Lung (tissue), 12 donors: ENCODE data around the gene DLG1. TPM values are rescaled to one million over a fixed set of nuclear protein-coding genes. Genes with fewer than 3 reads are reported as not detected.
"Not testable (repeated sequence)": the region's sequence is repeated elsewhere in the genome, so short reads cannot be mapped to it uniquely, and the experiment has no call there.

Experiments used
- ATAC-seq: fragments of 200-7000 bp; cut with Tn5 transposase; one replicate; pipeline ENCODE4 v1.9.1; 2020; ENCODE audit warnings: moderate number of reproducible peaks; ENCODE audit not compliant: insufficient read depth, low FRiP score
- DNase-seq, 3 donors: peaks; one replicate each; pipeline ENCODE4 v3.0.0-alpha.2; 2013 to 2017
- H3K27ac ChIP-seq, 2 donors: one replicate each; pipeline ENCODE4 v1.5.1; 2013; ENCODE audit warnings: mild to moderate bottlenecking in 2 of 2, moderate library complexity in 2 of 2, control low read depth in 1 of 2, inconsistent platforms in 1 of 2, low read depth in 1 of 2, low read length in 1 of 2
- H3K27me3 ChIP-seq, 3 donors: one replicate each; pipeline ENCODE4 v1.5.1; 2013; ENCODE audit warnings: low read length in 2 of 3; ENCODE audit not compliant: control insufficient read depth in 3 of 3, insufficient read depth in 3 of 3
- H3K36me3 ChIP-seq, 4 donors: one replicate each; pipeline ENCODE4 v1.5.1; 2013; ENCODE audit warnings: low read length in 4 of 4, mild to moderate bottlenecking in 1 of 4, moderate library complexity in 1 of 4; ENCODE audit not compliant: control insufficient read depth in 4 of 4, insufficient read depth in 4 of 4
- H3K4me1 ChIP-seq, 5 donors: one replicate each; pipeline ENCODE4 v1.5.1; 2013; ENCODE audit warnings: low read length in 5 of 5, mild to moderate bottlenecking in 2 of 5, moderate library complexity in 1 of 5; ENCODE audit not compliant: control insufficient read depth in 5 of 5, insufficient read depth in 5 of 5
- H3K4me3 ChIP-seq: one replicate; pipeline ENCODE4 v1.5.1; 2013; ENCODE audit warnings: mild to moderate bottlenecking, control low read depth, moderate library complexity
- H3K9ac ChIP-seq, 2 donors: one replicate each; pipeline ENCODE4 v1.5.1; 2013; ENCODE audit warnings: low read length in 2 of 2, control low read depth in 1 of 2; ENCODE audit not compliant: insufficient read depth in 1 of 2
- H3K9me3 ChIP-seq, 4 donors: one replicate each; pipeline ENCODE4 v1.5.1; 2013; ENCODE audit warnings: low read length in 3 of 4, mild to moderate bottlenecking in 1 of 4, moderate library complexity in 1 of 4; ENCODE audit not compliant: control insufficient read depth in 4 of 4, insufficient read depth in 3 of 4
- WGBS, 2 donors: extraction: QIAGEN DNeasy Blood & Tissue Kit; methylation state at CpG; one replicate each; pipeline ENCODE4 v1.1.7; 2013; 5-methylcytosine and 5-hydroxymethylcytosine counted together
- polyA plus RNA-seq, 2 donors: library from polyadenylated mRNA; stranded (reverse); fragments of 200-250 nt; gene quantifications; one replicate each; pipeline ENCODE4 v1.2.1, GENCODE V29; 2013
- total RNA-seq, 2 donors: library from RNA; depleted of rRNA in 1 of 2; stranded (reverse); fragments of >200 nt in 1 of 2; gene quantifications; one replicate each; pipeline ENCODE4 v1.2.1, GENCODE V29; 2014 to 2021
- TF ChIP-seq, protein P1 (sequence below): IDR thresholded peaks from 2 replicates; pipeline ENCODE4 v1.5.1; 2012; ENCODE audit warnings: mild to moderate bottlenecking; ENCODE audit errors: control extremely low read depth, extremely low read depth
- donor health status: control.
- donor health status: control.
- donor health status: Bipolar disorder and iron deficiency.
- donor health status: healthy.
- donor health status: DM: yes; HTN: yes; CAD: no.

DLG1 gene
- total and polyA plus RNA-seq, 4 donors: 16.0 to 114 (median 45.7) TPM

DNA sequence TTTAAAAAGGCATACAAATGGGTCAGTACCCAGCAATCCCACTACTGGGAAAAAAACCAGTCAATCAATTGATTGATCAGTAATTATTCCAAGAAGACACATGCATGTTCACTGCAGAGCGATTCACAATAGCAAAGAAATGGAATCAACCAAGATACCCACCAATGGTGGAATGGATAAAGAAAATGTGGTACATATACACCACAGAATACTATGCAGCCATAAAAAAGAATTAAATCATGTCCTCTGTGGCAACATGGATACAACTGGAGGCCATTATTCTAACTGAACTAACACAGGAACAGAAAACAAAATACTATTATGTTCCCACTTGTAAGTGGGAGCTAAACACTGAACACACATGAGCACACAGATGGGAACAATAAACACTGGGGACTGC is 103.1 kb downstream of the DLG1 start:
- Histone ChIP-seq H3K36me3 (peaks cover 0 to 5% (median 2%) of the 10 kb centered on the region in 4 donors), H3K9me3 (no peaks in the 10 kb centered on the region), H3K27ac (no peak overlapping the region), H3K27me3 (no peaks in the 10 kb centered on the region), H3K9ac (no peak overlapping the region), H3K4me1 (no peaks in the 10 kb centered on the region), H3K4me3 (no peak overlapping the region)
- TF ChIP-seq, protein P1, sequence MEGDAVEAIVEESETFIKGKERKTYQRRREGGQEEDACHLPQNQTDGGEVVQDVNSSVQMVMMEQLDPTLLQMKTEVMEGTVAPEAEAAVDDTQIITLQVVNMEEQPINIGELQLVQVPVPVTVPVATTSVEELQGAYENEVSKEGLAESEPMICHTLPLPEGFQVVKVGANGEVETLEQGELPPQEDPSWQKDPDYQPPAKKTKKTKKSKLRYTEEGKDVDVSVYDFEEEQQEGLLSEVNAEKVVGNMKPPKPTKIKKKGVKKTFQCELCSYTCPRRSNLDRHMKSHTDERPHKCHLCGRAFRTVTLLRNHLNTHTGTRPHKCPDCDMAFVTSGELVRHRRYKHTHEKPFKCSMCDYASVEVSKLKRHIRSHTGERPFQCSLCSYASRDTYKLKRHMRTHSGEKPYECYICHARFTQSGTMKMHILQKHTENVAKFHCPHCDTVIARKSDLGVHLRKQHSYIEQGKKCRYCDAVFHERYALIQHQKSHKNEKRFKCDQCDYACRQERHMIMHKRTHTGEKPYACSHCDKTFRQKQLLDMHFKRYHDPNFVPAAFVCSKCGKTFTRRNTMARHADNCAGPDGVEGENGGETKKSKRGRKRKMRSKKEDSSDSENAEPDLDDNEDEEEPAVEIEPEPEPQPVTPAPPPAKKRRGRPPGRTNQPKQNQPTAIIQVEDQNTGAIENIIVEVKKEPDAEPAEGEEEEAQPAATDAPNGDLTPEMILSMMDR: no peak
- WGBS, 2 donors: 97 to 100% methylated on average over 1 of the region's 1 CpG
- DNase-seq: no peak
- ATAC-seq: no peak

DNA sequence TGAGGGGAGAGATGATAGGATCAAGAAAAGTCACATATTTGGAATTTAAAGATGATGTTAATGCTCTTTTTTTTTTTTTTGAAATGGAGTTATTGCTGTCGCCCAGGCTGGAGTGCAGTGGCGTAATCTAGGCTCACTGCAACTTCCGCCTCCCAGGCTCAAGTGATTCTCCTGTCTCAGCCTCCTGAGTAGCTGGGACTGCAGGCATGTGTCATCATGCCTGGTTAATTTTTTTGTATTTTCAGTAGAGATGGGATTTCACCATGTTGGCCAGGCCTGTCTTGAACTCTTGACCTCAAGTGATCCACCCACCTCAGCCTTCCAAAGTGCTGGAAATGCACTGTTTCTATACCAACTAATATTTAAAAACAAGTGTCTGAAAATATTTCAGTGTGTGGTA is 104.7 kb downstream of the DLG1 start:
- not testable (repeated sequence) for DNase-seq, H3K36me3 ChIP-seq, H3K27ac ChIP-seq, H3K4me1 ChIP-seq, H3K27me3 ChIP-seq, H3K9ac ChIP-seq, ATAC-seq, H3K9me3 ChIP-seq, H3K4me3 ChIP-seq
- WGBS, 2 donors: 66 to 94% methylated on average over 3 of the region's 3 CpGs

DNA sequence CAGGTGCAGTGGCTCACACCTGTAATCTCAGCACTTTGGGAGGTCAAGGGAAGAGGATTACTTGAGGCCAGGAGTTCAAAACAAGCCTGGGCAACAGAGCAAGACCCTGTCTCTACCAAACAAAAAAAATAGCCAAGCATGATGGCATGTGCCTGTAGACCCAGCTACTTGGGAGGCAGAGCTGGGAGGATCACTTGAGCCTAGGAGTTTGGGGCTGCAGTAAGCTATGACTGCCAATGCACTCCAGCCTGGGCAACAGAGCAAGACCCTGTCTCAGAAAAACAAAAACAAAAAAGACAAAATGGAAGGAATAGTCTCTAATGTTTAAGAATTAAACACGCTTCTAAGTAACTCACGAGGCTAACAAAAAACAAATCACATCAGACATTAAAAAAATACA is 106.5 kb downstream of the DLG1 start:
- Histone ChIP-seq H3K9me3 (no peaks in the 10 kb centered on the region), H3K36me3 (peaks cover 0 to 5% (median 2%) of the 10 kb centered on the region in 4 donors), H3K27ac (no peak overlapping the region), H3K4me1 (no peaks in the 10 kb centered on the region), H3K4me3 (no peak overlapping the region), H3K27me3 (no peaks in the 10 kb centered on the region), H3K9ac (no peak overlapping the region)
- DNase-seq (no peak), ATAC-seq (no peak)
- TF ChIP-seq, protein P1: no peak
- WGBS, 2 donors: 95 to 98% methylated on average over 2 of the region's 2 CpGs

DNA sequence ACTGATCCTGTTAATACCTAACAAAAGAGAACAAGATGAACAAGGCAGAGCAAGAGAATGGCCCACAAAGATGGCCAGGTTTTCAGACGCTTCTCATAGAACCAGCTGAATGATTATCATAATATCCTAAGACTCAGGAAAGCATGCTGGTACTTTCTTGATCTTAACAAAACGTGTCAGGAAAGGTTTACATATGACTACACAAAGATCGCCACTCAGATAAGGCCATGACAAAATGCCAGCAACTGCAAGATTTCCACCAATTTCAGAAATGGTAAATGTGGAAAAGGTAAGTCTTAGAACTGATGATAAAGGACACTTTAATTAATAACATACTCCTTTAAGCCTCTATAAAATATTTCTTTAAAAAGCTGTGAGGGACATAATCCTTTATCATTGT is 108.8 kb downstream of the DLG1 start:
- WGBS, 2 donors: 37 to 45% methylated on average over 3 of the region's 3 CpGs
- no peak for DNase-seq
- no peak overlapping the region for H3K27ac ChIP-seq
- peaks cover 0 to 3% (median 0%) of the 10 kb centered on the region in 5 donors for H3K4me1 ChIP-seq
- TF ChIP-seq, protein P1: no peak
- peaks cover 0 to 5% (median 3%) of the 10 kb centered on the region in 4 donors for H3K36me3 ChIP-seq
- no peak overlapping the region for H3K9ac ChIP-seq
- H3K27me3 ChIP-seq: no peaks in the 10 kb centered on the region
- ATAC-seq: no peak
- H3K4me3 ChIP-seq: no peak overlapping the region
- no peaks in the 10 kb centered on the region for H3K9me3 ChIP-seq
